K562 (cell line): Measurements from ENCODE around the gene NFE2. TPM values are rescaled to one million over a fixed set of nuclear protein-coding genes. Genes with fewer than 3 reads are reported as not detected.

Experiments
- ZNF263 ChIP-seq: sonication (generic); formaldehyde crosslinking; IDR thresholded peaks from 2 replicates; pipeline ENCODE4 v1.8.0; 2022; ENCODE audit warnings: mild to moderate bottlenecking, missing genetic modification reagents, borderline replicate concordance
- polyA plus RNA-seq, 8 experiments: library from polyadenylated mRNA; depleted of rRNA in 4 of 8; stranded (reverse) in 5 of 8; unstranded in 3 of 8; fragments of >200 nt; fragmentation: Nextera tagmentation in 2 of 8; fragmentation: Illumina TruSeq in 1 of 8; extraction: Ambion mirVana in 2 of 8; extraction: Trizol in 1 of 8; gene quantifications; 2 replicates each; pipeline versions ENCODE4 v1.2.1 to v1.2.3, GENCODE V29; 2011 to 2014; ENCODE audit warnings: inconsistent platforms in 1 of 8, missing spikeins in 1 of 8
- total RNA-seq, 7 experiments: library from RNA; depleted of rRNA in 6 of 7; stranded (reverse); fragments of >200 nt in 6 of 7; fragmentation: Illumina TruSeq in 2 of 7; extraction: Trizol in 2 of 7; gene quantifications; 2 replicates each; pipeline versions ENCODE4 v1.2.1 to v1.2.3, GENCODE V29; 2011 to 2021; ENCODE audit warnings: low replicate concordance in 1 of 7
- TF ChIP-seq, protein P1 (sequence below): fragments of 250-450 bp; sonication (Bioruptor Pico); IDR thresholded peaks from 2 replicates; pipeline ENCODE4 v1.4.0; 2020
- TF ChIP-seq, protein P2 (sequence below): fragments of 200-400 bp; formaldehyde crosslinking; IDR thresholded peaks from 2 replicates; pipeline ENCODE4 v1.6.1; 2017; ENCODE audit warnings: mild to moderate bottlenecking, low read depth, low read length, moderate library complexity

Gene NFE2
- total and polyA plus RNA-seq, 9 of the 15 experiments (the other 6 are each of a cell fraction or from before 2014, with no cell fraction given), result 12.3 to 282 (median 208) TPM

- TF ChIP-seq, protein P1, sequence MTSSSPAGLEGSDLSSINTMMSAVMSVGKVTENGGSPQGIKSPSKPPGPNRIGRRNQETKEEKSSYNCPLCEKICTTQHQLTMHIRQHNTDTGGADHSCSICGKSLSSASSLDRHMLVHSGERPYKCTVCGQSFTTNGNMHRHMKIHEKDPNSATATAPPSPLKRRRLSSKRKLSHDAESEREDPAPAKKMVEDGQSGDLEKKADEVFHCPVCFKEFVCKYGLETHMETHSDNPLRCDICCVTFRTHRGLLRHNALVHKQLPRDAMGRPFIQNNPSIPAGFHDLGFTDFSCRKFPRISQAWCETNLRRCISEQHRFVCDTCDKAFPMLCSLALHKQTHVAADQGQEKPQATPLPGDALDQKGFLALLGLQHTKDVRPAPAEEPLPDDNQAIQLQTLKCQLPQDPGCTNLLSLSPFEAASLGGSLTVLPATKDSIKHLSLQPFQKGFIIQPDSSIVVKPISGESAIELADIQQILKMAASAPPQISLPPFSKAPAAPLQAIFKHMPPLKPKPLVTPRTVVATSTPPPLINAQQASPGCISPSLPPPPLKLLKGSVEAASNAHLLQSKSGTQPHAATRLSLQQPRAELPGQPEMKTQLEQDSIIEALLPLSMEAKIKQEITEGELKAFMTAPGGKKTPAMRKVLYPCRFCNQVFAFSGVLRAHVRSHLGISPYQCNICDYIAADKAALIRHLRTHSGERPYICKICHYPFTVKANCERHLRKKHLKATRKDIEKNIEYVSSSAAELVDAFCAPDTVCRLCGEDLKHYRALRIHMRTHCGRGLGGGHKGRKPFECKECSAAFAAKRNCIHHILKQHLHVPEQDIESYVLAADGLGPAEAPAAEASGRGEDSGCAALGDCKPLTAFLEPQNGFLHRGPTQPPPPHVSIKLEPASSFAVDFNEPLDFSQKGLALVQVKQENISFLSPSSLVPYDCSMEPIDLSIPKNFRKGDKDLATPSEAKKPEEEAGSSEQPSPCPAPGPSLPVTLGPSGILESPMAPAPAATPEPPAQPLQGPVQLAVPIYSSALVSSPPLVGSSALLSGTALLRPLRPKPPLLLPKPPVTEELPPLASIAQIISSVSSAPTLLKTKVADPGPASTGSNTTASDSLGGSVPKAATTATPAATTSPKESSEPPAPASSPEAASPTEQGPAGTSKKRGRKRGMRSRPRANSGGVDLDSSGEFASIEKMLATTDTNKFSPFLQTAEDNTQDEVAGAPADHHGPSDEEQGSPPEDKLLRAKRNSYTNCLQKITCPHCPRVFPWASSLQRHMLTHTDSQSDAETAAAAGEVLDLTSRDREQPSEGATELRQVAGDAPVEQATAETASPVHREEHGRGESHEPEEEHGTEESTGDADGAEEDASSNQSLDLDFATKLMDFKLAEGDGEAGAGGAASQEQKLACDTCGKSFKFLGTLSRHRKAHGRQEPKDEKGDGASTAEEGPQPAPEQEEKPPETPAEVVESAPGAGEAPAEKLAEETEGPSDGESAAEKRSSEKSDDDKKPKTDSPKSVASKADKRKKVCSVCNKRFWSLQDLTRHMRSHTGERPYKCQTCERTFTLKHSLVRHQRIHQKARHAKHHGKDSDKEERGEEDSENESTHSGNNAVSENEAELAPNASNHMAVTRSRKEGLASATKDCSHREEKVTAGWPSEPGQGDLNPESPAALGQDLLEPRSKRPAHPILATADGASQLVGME (CRISPR knock-in tag), result no peak
- TF ChIP-seq ZNF263 (CRISPR knock-in tag), result no peak
- TF ChIP-seq, protein P2, sequence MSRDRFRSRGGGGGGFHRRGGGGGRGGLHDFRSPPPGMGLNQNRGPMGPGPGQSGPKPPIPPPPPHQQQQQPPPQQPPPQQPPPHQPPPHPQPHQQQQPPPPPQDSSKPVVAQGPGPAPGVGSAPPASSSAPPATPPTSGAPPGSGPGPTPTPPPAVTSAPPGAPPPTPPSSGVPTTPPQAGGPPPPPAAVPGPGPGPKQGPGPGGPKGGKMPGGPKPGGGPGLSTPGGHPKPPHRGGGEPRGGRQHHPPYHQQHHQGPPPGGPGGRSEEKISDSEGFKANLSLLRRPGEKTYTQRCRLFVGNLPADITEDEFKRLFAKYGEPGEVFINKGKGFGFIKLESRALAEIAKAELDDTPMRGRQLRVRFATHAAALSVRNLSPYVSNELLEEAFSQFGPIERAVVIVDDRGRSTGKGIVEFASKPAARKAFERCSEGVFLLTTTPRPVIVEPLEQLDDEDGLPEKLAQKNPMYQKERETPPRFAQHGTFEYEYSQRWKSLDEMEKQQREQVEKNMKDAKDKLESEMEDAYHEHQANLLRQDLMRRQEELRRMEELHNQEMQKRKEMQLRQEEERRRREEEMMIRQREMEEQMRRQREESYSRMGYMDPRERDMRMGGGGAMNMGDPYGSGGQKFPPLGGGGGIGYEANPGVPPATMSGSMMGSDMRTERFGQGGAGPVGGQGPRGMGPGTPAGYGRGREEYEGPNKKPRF, result no peak
- TF ChIP-seq, all 486 proteins: peak for 4
Measured at GRCh38 chr12:54277823-54278276, 23.0 kb downstream of the NFE2 start (continued).
